Measurements from ENCODE around the gene MPRIP.

The MPRIP gene

GRCh38 chr17:17088541-17089525 lies 46.6 kb downstream of the MPRIP start:
- DNase-seq (ENCODE audit: low read depth), result no peak

GRCh38 chr17:17089796-17090641 lies 47.8 kb downstream of the MPRIP start:
- DNase-seq (ENCODE audit: low read depth), result no peak

GRCh38 chr17:17090642-17091103 lies 48.4 kb downstream of the MPRIP start:
- no peak for DNase-seq (ENCODE audit: low read depth)

- no peak for DNase-seq (ENCODE audit: low read depth)
Measured at GRCh38 chr17:17091276-17091675, 49.0 kb downstream of the MPRIP start.

GRCh38 chr17:17091856-17092756 lies 49.8 kb downstream of the MPRIP start:
- no peak for DNase-seq (ENCODE audit: low read depth)

GRCh38 chr17:17093764-17094163 lies 51.5 kb downstream of the MPRIP start:
- DNase-seq (ENCODE audit: low read depth), result no peak

- no peak for DNase-seq (ENCODE audit: low read depth)
Measured at GRCh38 chr17:17096438-17097178, 54.4 kb downstream of the MPRIP start.

GRCh38 chr17:17097763-17098345 lies 55.6 kb downstream of the MPRIP start:
- no peak for DNase-seq (ENCODE audit: low read depth)

GRCh38 chr17:17098551-17099179 lies 56.4 kb downstream of the MPRIP start:
- no peak for DNase-seq (ENCODE audit: low read depth)

GRCh38 chr17:17102176-17102575 lies 59.9 kb downstream of the MPRIP start:
- no peak for DNase-seq (ENCODE audit: low read depth)

- DNase-seq (ENCODE audit: low read depth), result no peak
Measured at GRCh38 chr17:17103160-17103559, 60.9 kb downstream of the MPRIP start.

GRCh38 chr17:17104036-17104435 lies 61.8 kb downstream of the MPRIP start:
- DNase-seq (ENCODE audit: low read depth), result no peak

GRCh38 chr17:17104494-17104893 lies 62.2 kb downstream of the MPRIP start:
- no peak for DNase-seq (ENCODE audit: low read depth)

GRCh38 chr17:17105976-17106375 lies 63.7 kb downstream of the MPRIP start:
- DNase-seq (ENCODE audit: low read depth), result no peak

- DNase-seq (ENCODE audit: low read depth), result no peak
Measured at GRCh38 chr17:17106756-17107155, 64.5 kb downstream of the MPRIP start.

GRCh38 chr17:17107281-17107680 lies 65.0 kb downstream of the MPRIP start:
- no peak for DNase-seq (ENCODE audit: low read depth)

- DNase-seq (ENCODE audit: low read depth), result no peak
Measured at GRCh38 chr17:17107891-17108431, 65.7 kb downstream of the MPRIP start.

- DNase-seq (ENCODE audit: low read depth), result no peak
Measured at GRCh38 chr17:17108451-17109049, 66.3 kb downstream of the MPRIP start.

GRCh38 chr17:17109256-17109655 lies 67.0 kb downstream of the MPRIP start:
- no peak for DNase-seq (ENCODE audit: low read depth)
